ENCODE data around the gene SYNGR4.

The SYNGR4 gene

GRCh38 chr19:48393559-48394330 lies 29.6 kb downstream of the SYNGR4 start, which contains the start of gene GRIN2D:
TSS of gene GRIN2D (plus strand) at chr19:48393668. CDS start at chr19:48398393, 4,725 bp downstream.
- Histone ChIP-seq H3K36me3 (ENCODE audit: insufficient read depth, low read length) (peaks cover 4% of the 10 kb centered on the region; the same call in 1 of the 2 replicates), H3K9ac (ENCODE audit: low read depth, low read length) (peak within 1 kb of the TSS; percentile 58; the same call in 1 of the 2 replicates), H3K4me1 (ENCODE audit: insufficient read depth, low read length) (peaks cover 11% of the 10 kb centered on the region; the same call in 1 of the 2 replicates), H3K9me3 (ENCODE audit: control insufficient read depth, insufficient read depth, low read length) (no peaks in the 10 kb centered on the region)

- no peaks in the 10 kb centered on the region for H3K9me3 ChIP-seq (ENCODE audit: control insufficient read depth, insufficient read depth, low read length)
- H3K4me1 ChIP-seq (ENCODE audit: insufficient read depth, low read length) = peaks cover 11% of the 10 kb centered on the region; the same call in 1 of the 2 replicates
- H3K36me3 ChIP-seq (ENCODE audit: insufficient read depth, low read length) = no peaks in the 10 kb centered on the region
- H3K9ac ChIP-seq (ENCODE audit: low read depth, low read length) = peak overlapping the region; percentile 58; the same call in 1 of the 2 replicates
Observed at GRCh38 chr19:48394331-48395169, 30.4 kb downstream of the SYNGR4 start.

GRCh38 chr19:48395170-48395455 lies 30.9 kb downstream of the SYNGR4 start:
- Histone ChIP-seq H3K4me1 (ENCODE audit: insufficient read depth, low read length) (peaks cover 11% of the 10 kb centered on the region; the same call in 1 of the 2 replicates), H3K36me3 (ENCODE audit: insufficient read depth, low read length) (no peaks in the 10 kb centered on the region), H3K9me3 (ENCODE audit: control insufficient read depth, insufficient read depth, low read length) (no peaks in the 10 kb centered on the region), H3K9ac (ENCODE audit: low read depth, low read length) (peak overlapping the region; percentile 43; the same call in 1 of the 2 replicates)

GRCh38 chr19:48395499-48395898 lies 31.3 kb downstream of the SYNGR4 start:
- Histone ChIP-seq H3K36me3 (ENCODE audit: insufficient read depth, low read length) (no peaks in the 10 kb centered on the region), H3K9me3 (ENCODE audit: control insufficient read depth, insufficient read depth, low read length) (no peaks in the 10 kb centered on the region), H3K9ac (ENCODE audit: low read depth, low read length) (peak overlapping the region; percentile 21; the same call in 1 of the 2 replicates), H3K4me1 (ENCODE audit: insufficient read depth, low read length) (peaks cover 11% of the 10 kb centered on the region; the same call in 1 of the 2 replicates)

GRCh38 chr19:48396016-48396823 lies 32.1 kb downstream of the SYNGR4 start:
- no peaks in the 10 kb centered on the region for H3K36me3 ChIP-seq (ENCODE audit: insufficient read depth, low read length)
- H3K9me3 ChIP-seq (ENCODE audit: control insufficient read depth, insufficient read depth, low read length) = no peaks in the 10 kb centered on the region
- H3K9ac ChIP-seq (ENCODE audit: low read depth, low read length) = no peak overlapping the region; the same call in 1 of the 2 replicates
- H3K4me1 ChIP-seq (ENCODE audit: insufficient read depth, low read length) = peaks cover 11% of the 10 kb centered on the region

- Histone ChIP-seq H3K9ac (ENCODE audit: low read depth, low read length) (no peak overlapping the region; the same call in 1 of the 2 replicates), H3K4me1 (ENCODE audit: insufficient read depth, low read length) (peaks cover 17% of the 10 kb centered on the region), H3K36me3 (ENCODE audit: insufficient read depth, low read length) (no peaks in the 10 kb centered on the region), H3K9me3 (ENCODE audit: control insufficient read depth, insufficient read depth, low read length) (no peaks in the 10 kb centered on the region)
Observed at GRCh38 chr19:48396824-48397176, 32.6 kb downstream of the SYNGR4 start.

GRCh38 chr19:48397263-48398101 lies 33.3 kb downstream of the SYNGR4 start:
- H3K9ac ChIP-seq (ENCODE audit: low read depth, low read length) = peak overlapping the region; percentile 41
- H3K4me1 ChIP-seq (ENCODE audit: insufficient read depth, low read length) = peaks cover 21% of the 10 kb centered on the region
- no peaks in the 10 kb centered on the region for H3K36me3 ChIP-seq (ENCODE audit: insufficient read depth, low read length)
- no peaks in the 10 kb centered on the region for H3K9me3 ChIP-seq (ENCODE audit: control insufficient read depth, insufficient read depth, low read length)

GRCh38 chr19:48398102-48398374 lies 33.9 kb downstream of the SYNGR4 start:
- peaks cover 21% of the 10 kb centered on the region for H3K4me1 ChIP-seq (ENCODE audit: insufficient read depth, low read length)
- peak overlapping the region; percentile 41 for H3K9ac ChIP-seq (ENCODE audit: low read depth, low read length)
- H3K9me3 ChIP-seq (ENCODE audit: control insufficient read depth, insufficient read depth, low read length) = no peaks in the 10 kb centered on the region

GRCh38 chr19:48398375-48399235 lies 34.4 kb downstream of the SYNGR4 start:
- Histone ChIP-seq H3K9me3 (ENCODE audit: control insufficient read depth, insufficient read depth, low read length) (no peaks in the 10 kb centered on the region), H3K36me3 (ENCODE audit: insufficient read depth, low read length) (no peaks in the 10 kb centered on the region), H3K9ac (ENCODE audit: low read depth, low read length) (peak overlapping the region; percentile 85), H3K4me1 (ENCODE audit: insufficient read depth, low read length) (peaks cover 21% of the 10 kb centered on the region)

More at GRCh38 chr19:48398102-48398374, 33.9 kb downstream of the SYNGR4 start:
- no peaks in the 10 kb centered on the region for H3K36me3 ChIP-seq (ENCODE audit: insufficient read depth, low read length)

- Histone ChIP-seq H3K9ac (ENCODE audit: low read depth, low read length) (peak overlapping the region; percentile 60; the same call in 1 of the 2 replicates), H3K9me3 (ENCODE audit: control insufficient read depth, insufficient read depth, low read length) (no peaks in the 10 kb centered on the region), H3K36me3 (ENCODE audit: insufficient read depth, low read length) (no peaks in the 10 kb centered on the region), H3K4me1 (ENCODE audit: insufficient read depth, low read length) (peaks cover 21% of the 10 kb centered on the region)
Observed at GRCh38 chr19:48400018-48400742, 36.0 kb downstream of the SYNGR4 start.

- Histone ChIP-seq H3K36me3 (ENCODE audit: insufficient read depth, low read length) (no peaks in the 10 kb centered on the region), H3K4me1 (ENCODE audit: insufficient read depth, low read length) (peaks cover 20% of the 10 kb centered on the region), H3K9me3 (ENCODE audit: control insufficient read depth, insufficient read depth, low read length) (no peaks in the 10 kb centered on the region), H3K9ac (ENCODE audit: low read depth, low read length) (0 out of 2 replicates have a peak overlapping the region, but pooled peaks have one; percentile 60)
Observed at GRCh38 chr19:48401287-48401686, 37.1 kb downstream of the SYNGR4 start.

- no peak overlapping the region for H3K9ac ChIP-seq (ENCODE audit: low read depth, low read length)
- H3K36me3 ChIP-seq (ENCODE audit: insufficient read depth, low read length) = no peaks in the 10 kb centered on the region
- no peaks in the 10 kb centered on the region for H3K9me3 ChIP-seq (ENCODE audit: control insufficient read depth, insufficient read depth, low read length)
- H3K4me1 ChIP-seq (ENCODE audit: insufficient read depth, low read length) = peaks cover 14% of the 10 kb centered on the region
Observed at GRCh38 chr19:48403606-48404005, 39.4 kb downstream of the SYNGR4 start.
